Activated B cell treated with CpG ODN at 0.5 μM for 24 hours (primary cell): ENCODE data around the gene CYP26C1. TPM values are rescaled to one million over a fixed set of nuclear protein-coding genes. Genes with fewer than 3 reads are reported as not detected.

Experiments
- ATAC-seq: fragments of 200-7000 bp; cut with Tn5 transposase; one replicate; pipeline ENCODE4 v1.10.0; 2021; ENCODE audit warnings: low read depth, mild to moderate bottlenecking, moderate library complexity
- CTCF ChIA-PET: fragments of 350-600 bp; sonication (Branson Sonifier 250); formaldehyde crosslinking; loops from one replicate; lab custom pipeline; 2021; ENCODE audit warnings: antibody characterized with exemption; lab: Charles Lee
- POLR2A ChIA-PET: fragments of 350-600 bp; sonication (Branson Sonifier 250); formaldehyde crosslinking; loops from one replicate; lab custom pipeline; 2021; ENCODE audit warnings: antibody characterized with exemption; lab: Charles Lee
- DNase-seq: peaks from one replicate; pipeline ENCODE4 v3.0.0; 2022
- H3K27ac Mint-ChIP-seq: one replicate; pipeline ENCODE4 v1.8.0; 2020; ENCODE audit warnings: mixed read lengths
- H3K27me3 Mint-ChIP-seq: one replicate; pipeline ENCODE4 v1.8.0; 2021; ENCODE audit warnings: mixed read lengths
- H3K36me3 Mint-ChIP-seq: one replicate; pipeline ENCODE4 v1.8.0; 2021; ENCODE audit warnings: low read depth, mixed read lengths
- H3K4me1 Mint-ChIP-seq: one replicate; pipeline ENCODE4 v1.8.0; 2021; ENCODE audit warnings: mixed read lengths
- H3K4me3 Mint-ChIP-seq: one replicate; pipeline ENCODE4 v1.8.0; 2020; ENCODE audit warnings: mild to moderate bottlenecking, mixed read lengths
- H3K9me3 Mint-ChIP-seq: one replicate; pipeline ENCODE4 v1.8.0; 2020; ENCODE audit warnings: mixed read lengths
- intact Hi-C: fragments of 100-400 bp; cut with micrococcal nuclease; formaldehyde crosslinking; loops from one replicate; pipeline ENCODE4 v1.15.1; 2024
- total RNA-seq: library from RNA; stranded (reverse); gene quantifications from 2 replicates; pipeline ENCODE4 v1.2.3, GENCODE V29; 2022
- TF ChIP-seq, protein P1 (sequence below): fragments of 200-600 bp; IDR thresholded peaks from one replicate; pipeline ENCODE4 v1.8.0; 2022; ENCODE audit warnings: antibody characterized with exemption, mild to moderate bottlenecking

CYP26C1 gene
- total RNA-seq, 1 donor from 2014 or later = 0.24 TPM

DNA sequence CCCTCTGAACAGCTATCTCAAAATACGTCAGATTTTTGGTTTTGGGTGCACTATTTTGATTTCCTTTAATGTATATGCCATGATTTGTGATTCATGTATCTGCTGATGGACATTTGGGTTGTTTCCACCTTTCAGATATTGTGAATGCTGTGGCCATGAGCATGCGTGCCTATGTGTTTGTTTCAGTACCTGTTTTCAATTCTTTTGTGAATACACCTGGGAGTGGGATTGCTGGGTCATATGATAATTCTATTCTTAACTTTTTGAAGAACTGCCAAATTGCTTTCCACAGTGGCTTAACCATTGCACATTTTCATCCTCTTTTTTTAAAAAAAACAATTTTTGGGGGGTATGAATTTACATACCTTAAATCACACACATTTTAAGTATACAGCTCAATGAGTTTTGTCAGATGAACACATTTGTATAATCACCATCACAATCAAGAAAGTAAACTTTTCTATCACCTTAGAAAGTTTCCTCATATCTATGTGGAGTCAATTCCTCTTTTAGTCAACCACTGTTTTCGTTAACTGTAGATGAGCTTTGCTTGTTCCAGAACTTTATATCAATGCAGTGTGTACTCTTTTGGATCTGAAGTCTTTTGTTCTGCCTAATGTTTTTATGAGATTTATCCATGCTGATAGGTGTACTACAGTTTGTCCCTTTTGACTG is 50.0 kb downstream of the CYP26C1 start:
- H3K27ac Mint-ChIP-seq = no peak overlapping the region

DNA sequence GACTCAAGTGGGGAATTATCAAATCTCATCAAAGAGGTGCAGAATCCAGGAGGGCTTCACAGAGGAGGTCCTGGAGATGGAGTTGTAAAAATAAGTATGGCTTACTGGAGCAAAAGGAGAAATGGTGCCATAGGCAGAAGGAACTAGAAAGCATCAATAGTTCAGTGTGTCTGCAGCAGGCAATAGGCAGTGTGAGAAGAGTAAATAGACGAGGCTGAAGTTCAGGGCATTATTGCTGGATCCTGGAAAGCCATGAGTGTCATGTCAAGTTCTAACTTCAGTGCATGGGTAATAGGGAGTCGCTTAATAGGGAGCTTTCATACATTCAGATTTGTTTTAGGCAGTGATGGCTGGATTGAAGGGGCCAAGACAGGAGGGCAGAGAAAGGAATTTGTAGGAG is 52.4 kb downstream of the CYP26C1 start:
- Mint-ChIP-seq H3K4me3 (no peak overlapping the region), H3K27ac (no peak overlapping the region), H3K27me3 (peaks cover 4% of the 10 kb centered on the region), H3K36me3 (no peaks in the 10 kb centered on the region), H3K4me1 (peaks cover 24% of the 10 kb centered on the region), H3K9me3 (no peaks in the 10 kb centered on the region)
- DNase-seq = no peak
- ATAC-seq = no peak
- intact Hi-C loops = no loop called here
- CTCF ChIA-PET = no interaction called here
- POLR2A ChIA-PET = no interaction called here
- TF ChIP-seq, protein P1, sequence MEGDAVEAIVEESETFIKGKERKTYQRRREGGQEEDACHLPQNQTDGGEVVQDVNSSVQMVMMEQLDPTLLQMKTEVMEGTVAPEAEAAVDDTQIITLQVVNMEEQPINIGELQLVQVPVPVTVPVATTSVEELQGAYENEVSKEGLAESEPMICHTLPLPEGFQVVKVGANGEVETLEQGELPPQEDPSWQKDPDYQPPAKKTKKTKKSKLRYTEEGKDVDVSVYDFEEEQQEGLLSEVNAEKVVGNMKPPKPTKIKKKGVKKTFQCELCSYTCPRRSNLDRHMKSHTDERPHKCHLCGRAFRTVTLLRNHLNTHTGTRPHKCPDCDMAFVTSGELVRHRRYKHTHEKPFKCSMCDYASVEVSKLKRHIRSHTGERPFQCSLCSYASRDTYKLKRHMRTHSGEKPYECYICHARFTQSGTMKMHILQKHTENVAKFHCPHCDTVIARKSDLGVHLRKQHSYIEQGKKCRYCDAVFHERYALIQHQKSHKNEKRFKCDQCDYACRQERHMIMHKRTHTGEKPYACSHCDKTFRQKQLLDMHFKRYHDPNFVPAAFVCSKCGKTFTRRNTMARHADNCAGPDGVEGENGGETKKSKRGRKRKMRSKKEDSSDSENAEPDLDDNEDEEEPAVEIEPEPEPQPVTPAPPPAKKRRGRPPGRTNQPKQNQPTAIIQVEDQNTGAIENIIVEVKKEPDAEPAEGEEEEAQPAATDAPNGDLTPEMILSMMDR = no peak

More for the DNA sequence above, 50.0 kb downstream of the CYP26C1 start:
- ATAC-seq = no peak
- Mint-ChIP-seq H3K36me3 (no peaks in the 10 kb centered on the region), H3K4me3 (no peak overlapping the region), H3K9me3 (no peaks in the 10 kb centered on the region), H3K27me3 (peaks cover 4% of the 10 kb centered on the region), H3K4me1 (peaks cover 17% of the 10 kb centered on the region)
- ChIA-PET POLR2A (no interaction called here), CTCF (no interaction called here)
- no peak for DNase-seq
- intact Hi-C loops = no loop called here
- TF ChIP-seq, protein P1 = no peak

DNA sequence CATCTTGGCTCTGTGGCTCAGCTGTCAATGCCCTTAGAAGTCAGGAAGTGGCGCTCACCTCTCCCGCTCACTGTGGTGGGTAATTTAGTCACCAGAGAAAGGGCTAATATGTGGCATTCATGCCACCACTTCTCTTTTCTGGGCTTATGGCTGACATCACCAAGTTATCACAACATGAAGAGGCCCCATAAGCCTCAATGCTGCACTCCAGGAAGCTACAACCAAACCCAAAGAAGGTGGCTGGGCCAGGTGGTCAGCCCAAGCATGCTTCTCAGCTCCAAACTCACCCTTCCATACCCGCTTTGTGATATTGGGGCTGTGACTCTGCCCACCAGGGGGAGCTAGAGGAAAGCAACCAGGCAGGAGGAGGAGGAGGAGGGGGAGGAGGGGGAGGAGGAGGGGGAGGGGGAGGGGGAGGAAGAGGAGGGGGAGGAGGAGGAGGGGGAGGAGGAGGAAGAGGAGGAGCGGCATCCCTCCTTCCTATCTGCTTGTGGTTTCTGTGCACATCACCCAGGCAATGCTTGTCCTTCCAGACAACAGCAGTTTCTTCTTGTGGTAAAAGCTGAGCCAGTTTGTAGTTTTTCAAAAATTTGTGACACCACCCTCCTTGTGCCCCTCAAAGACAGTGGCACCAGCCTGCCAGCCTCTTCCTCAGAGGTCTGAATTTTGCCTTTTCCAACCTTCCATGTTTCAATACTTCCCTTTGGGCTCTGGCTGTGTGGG is 55.2 kb downstream of the CYP26C1 start:
- POLR2A ChIA-PET = interaction anchor here (0.6 kb wide), 2 partner anchors 110 to 174 kb away, joined by 4 to 5 read pairs; no protein-coding TSS in a partner anchor
- H3K27me3 Mint-ChIP-seq = peaks cover 4% of the 10 kb centered on the region
- intact Hi-C loops = loop anchor here (1.0 kb wide), 3 partner anchors 151 to 236 kb away; no protein-coding TSS in a partner anchor
- no peaks in the 10 kb centered on the region for H3K9me3 Mint-ChIP-seq
- TF ChIP-seq, protein P1 = no peak
- H3K27ac Mint-ChIP-seq = no peak overlapping the region
- peak; percentile 69 for ATAC-seq
- H3K4me3 Mint-ChIP-seq = no peak overlapping the region
- peak; percentile 36 for DNase-seq
- H3K4me1 Mint-ChIP-seq = peaks cover 17% of the 10 kb centered on the region
- H3K36me3 Mint-ChIP-seq = no peaks in the 10 kb centered on the region
- CTCF ChIA-PET = interaction anchor here (0.9 to 1.7 kb wide), 6 partner anchors 9 to 237 kb away, joined by 3 to 14 read pairs (median 4); no protein-coding TSS in a partner anchor

Other genes starting within 250 kb of the CYP26C1 start
- gene EXOC6, start 212.3 kb upstream of the CYP26C1 start, total RNA-seq = 15.3 and 17.3 TPM in 2 replicates
- 0.13 TPM in 1 of 2 replicates, not detected in the other for gene CYP26A1, start 13.1 kb downstream of the CYP26C1 start, total RNA-seq